Measurements from ENCODE around the gene UBAC1.

The UBAC1 gene

GRCh38 chr9:135993765-135994500 is 32.8 kb upstream of the UBAC1 start:
- DNase-seq (ENCODE audit: extremely low read depth in 1 of 2, low read depth in 1 of 2) = no peak

DNA sequence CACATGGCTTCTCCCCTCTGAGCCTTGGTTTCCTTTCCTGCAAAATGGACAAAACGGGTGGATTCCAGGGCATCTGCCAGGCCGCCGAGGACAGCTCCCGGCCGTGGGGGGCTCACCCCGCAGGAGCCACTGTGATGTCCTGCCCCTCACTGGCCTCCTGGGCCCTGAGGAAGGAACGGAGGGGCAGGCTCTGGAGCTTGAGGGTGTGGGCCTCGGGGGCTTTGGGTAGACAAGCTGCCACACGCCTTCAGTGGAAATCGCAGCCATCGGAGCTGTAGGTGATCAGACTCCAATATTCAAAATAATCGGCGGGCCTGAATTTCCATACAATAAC is 32.2 kb upstream of the UBAC1 start:
- DNase-seq (ENCODE audit: extremely low read depth in 1 of 2, low read depth in 1 of 2) = no peak

DNA sequence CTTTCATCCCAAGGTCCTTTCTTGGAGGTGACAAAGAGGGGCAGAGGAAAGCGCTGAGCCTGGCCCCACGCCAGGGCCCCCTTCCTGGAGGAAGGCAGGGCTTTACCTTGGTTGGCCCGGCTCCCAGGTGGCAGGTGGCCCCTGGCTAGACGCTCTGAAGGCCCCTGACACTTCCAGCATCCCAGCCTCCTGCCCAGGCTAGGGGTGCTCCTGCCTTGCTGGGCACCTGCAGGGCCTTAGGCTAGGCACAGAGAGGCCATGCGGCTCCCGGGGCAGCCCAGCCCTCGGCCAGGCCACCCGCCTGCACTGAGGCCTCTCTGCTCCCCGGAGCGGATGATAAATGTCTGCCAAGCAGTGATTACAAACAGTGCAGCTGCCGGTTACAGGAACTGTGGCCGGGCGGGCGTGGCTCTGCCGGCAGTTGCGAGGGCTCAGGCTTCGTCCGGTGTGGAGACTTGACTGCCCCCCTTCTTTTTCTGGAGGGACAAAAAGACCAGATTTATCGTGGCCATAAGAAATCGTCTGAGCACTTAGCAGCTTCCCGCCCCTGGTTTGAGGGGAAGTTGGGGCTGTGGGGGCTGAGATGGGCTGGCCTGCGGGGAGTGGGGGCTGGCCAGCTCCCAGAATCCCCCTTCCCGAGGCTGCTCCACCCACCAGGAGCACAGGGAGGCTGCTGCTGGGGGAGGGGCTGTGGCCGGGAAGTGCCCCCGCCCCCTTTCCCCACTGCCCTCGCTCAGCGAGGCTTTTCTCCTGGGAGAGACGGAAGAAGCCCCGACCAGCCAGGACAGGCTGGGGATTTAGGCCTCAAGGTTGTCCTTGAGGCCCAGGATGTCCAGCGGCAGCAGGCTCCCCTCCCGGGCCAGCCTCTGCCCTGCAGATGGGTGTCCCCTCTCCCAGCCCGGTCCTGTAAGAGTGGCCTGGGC is 31.6 kb upstream of the UBAC1 start:
- DNase-seq (ENCODE audit: extremely low read depth in 1 of 2, low read depth in 1 of 2) = no peak

GRCh38 chr9:135991771-135992170 is 30.6 kb upstream of the UBAC1 start:
- no peak for DNase-seq (ENCODE audit: extremely low read depth in 1 of 2, low read depth in 1 of 2)

- DNase-seq (ENCODE audit: extremely low read depth in 1 of 2, low read depth in 1 of 2) = peak in 1 of 2 donors; percentile 37
These were observed 29.6 kb upstream of the UBAC1 start for GRCh38 chr9:135990468-135991429.

DNA sequence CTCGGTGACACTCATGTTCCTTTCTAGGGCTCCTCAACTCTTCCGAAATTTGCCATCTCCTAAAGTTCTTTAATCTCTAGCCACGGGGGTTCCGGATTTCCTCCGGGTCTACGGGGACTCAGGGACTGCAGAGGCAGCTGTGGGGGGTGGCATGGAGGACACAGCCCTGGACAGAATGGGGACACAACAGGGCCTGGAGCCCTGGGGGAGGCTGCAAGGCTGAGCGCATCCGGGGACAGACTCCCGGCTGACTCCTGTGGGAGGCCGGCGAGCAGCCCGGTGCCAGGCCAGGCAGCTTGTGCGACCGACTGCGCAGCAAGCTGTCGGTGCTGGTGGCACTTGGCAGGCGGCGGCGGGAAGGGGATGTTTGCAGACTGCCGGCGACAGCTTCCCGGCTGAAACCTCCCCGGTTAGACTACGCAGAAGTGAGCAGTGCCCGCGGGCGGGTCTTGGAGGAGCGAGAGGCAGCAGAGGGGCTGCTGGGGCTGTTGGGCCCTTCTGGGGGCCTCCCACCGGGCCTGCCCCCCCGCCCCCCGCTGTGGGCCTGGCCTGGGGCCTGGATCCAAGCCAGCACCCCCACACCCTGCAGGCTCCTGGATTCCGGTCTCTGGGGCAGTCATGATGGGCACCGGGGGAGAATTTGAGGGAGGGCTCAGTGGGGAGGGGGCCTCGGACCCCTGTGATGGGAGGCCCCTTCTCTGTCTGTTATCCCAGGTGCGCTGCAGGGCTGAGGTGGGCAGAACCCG is 28.7 kb upstream of the UBAC1 start:
- no peak for DNase-seq (ENCODE audit: extremely low read depth in 1 of 2, low read depth in 1 of 2)

GRCh38 chr9:135989157-135989556 is 28.0 kb upstream of the UBAC1 start:
- no peak for DNase-seq (ENCODE audit: extremely low read depth in 1 of 2, low read depth in 1 of 2)

- no peak for DNase-seq (ENCODE audit: extremely low read depth in 1 of 2, low read depth in 1 of 2)
These were observed 27.3 kb upstream of the UBAC1 start for GRCh38 chr9:135988493-135988892.

- no peak for DNase-seq (ENCODE audit: extremely low read depth in 1 of 2, low read depth in 1 of 2)
These were observed 26.7 kb upstream of the UBAC1 start for GRCh38 chr9:135987838-135988404.

DNA sequence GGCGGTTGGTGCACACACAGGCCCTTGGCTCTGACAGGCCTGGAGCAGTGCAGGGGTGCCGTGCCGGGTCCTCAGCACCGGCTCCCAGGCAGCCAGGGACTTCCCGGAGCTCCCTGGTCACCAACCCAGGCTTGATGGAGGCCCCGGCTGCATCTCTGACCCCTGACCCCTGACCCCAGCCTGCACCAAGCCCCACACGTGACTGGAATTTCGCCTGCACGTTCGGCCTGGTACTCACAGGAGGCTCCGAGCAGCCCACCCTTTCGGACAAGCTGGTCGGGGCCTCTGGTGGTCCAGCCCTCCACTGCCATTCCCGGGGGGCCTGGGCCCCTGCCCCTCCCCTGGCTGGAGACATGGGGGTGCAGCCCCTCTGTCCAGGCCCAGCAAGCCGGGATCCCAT is 25.4 kb upstream of the UBAC1 start:
- no peak for DNase-seq (ENCODE audit: extremely low read depth in 1 of 2, low read depth in 1 of 2)

- no peak for DNase-seq (ENCODE audit: extremely low read depth in 1 of 2, low read depth in 1 of 2)
These were observed 24.7 kb upstream of the UBAC1 start for GRCh38 chr9:135985889-135986288.

- DNase-seq (ENCODE audit: extremely low read depth in 1 of 2, low read depth in 1 of 2) = no peak
These were observed 24.2 kb upstream of the UBAC1 start for GRCh38 chr9:135985459-135985774.

DNA sequence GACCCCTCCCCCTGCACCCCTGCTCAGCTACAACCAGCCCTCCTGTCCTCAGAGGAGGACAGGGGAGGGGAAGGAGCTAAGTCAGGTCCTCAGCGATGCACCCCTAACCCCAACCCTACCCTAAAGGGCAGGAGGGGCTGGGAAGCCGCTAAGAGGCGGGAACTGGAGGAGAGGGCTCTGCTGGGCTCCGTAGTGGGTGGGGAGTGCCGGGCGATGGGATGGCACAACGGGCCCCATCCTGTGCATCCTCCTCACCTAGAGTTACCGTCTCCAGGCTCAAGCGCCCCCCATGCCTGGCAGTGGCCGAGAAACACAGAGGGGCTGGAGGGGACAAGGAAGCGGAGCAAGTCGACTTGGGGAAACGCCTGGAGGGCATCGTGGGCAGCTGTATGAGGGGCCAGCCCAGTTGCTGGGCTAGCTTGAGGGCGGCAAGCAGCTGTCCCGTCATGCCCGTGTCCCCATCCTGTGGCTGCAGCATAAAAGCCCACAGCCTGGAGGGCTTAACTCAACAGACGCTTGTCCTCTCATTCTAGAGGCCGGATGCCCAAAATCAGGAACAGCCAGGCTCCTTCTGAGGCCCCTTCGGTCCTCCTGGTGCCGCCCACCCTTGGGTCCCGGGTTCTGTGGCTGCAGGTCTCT is 23.0 kb upstream of the UBAC1 start:
- no peak for DNase-seq (ENCODE audit: extremely low read depth in 1 of 2, low read depth in 1 of 2)

DNA sequence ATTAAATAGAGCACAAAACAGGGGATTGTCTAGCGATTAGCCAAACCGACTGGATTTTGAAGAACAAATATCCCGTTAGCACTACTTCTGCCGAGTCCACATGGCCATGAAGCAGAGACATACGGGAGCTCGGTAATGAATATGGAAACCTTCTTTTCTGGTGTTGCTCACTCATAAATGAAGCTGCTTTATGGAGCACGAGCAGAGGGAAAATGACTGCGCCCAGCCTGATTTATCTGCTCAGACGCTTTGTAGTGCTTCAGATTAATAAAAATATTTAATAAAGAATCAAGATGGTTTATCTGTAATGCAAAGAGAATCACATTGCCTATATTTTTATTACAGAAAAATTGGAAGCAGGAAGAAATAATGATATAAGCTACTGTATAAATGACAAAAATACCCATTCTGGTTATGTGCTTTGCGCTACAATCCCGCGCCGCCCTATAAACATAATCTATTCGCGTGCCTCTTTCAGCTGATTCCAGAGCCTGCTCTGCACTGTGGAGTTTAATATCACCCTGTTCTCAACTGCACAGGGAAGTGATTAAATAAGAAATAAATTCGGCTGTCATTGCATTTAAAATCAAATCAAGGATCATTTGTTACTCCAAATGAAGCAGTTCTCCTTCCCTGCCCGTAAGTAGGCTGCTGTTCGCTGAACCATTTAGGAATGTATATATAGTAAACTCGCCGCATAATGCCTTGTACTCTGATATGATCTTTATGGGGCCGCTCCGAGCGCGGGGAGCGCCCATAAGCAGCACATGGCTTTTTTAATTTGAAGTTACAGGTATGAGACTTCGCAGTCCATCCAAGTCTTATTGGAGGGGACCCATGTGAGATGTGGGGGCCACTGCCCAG is 22.3 kb upstream of the UBAC1 start:
- no peak for DNase-seq (ENCODE audit: extremely low read depth in 1 of 2, low read depth in 1 of 2)

GRCh38 chr9:135982499-135983207 is 21.5 kb upstream of the UBAC1 start:
- DNase-seq (ENCODE audit: extremely low read depth in 1 of 2, low read depth in 1 of 2) = no peak

- no peak for DNase-seq (ENCODE audit: extremely low read depth in 1 of 2, low read depth in 1 of 2)
These were observed 19.9 kb upstream of the UBAC1 start for GRCh38 chr9:135980926-135981630.

- no peak for DNase-seq (ENCODE audit: extremely low read depth in 1 of 2, low read depth in 1 of 2)
These were observed 18.5 kb upstream of the UBAC1 start for GRCh38 chr9:135979547-135980166.
